ENCODE measurements around the gene TMED10. TPM values are rescaled to one million over a fixed set of nuclear protein-coding genes. Genes with fewer than 3 reads are reported as not detected.

The TMED10 gene
- total and polyA plus RNA-seq, 2 of the 13 experiments (the other 11 are each of a cell fraction or from before 2014, with no cell fraction given) = 311 to 377 TPM

GRCh38 chr14:75147423-75148071 lies 28.9 kb downstream of the TMED10 start (continued):
- TF ChIP-seq ZHX2 (IDR thresholded peaks at IDR 0.05; ENCODE audit: low read depth) = no peak
- TF ChIP-seq ZHX2 (CRISPR knock-in tag; IDR thresholded peaks at IDR 0.05; ENCODE audit: borderline replicate concordance) = no peak
- no peak for TF ChIP-seq HIC2 (CRISPR knock-in tag; IDR thresholded peaks at IDR 0.05; ENCODE audit: low read depth)
- no peak for TF ChIP-seq SRF (IDR thresholded peaks at IDR 0.05; ENCODE audit: low read depth, low read length)
- no peak for TF ChIP-seq TERF1 (CRISPR knock-in tag; IDR thresholded peaks at IDR 0.05)
- TF ChIP-seq ZNF33B (CRISPR knock-in tag; IDR thresholded peaks at IDR 0.05) = no peak
- TF ChIP-seq MXD3 (CRISPR knock-in tag; IDR thresholded peaks at IDR 0.05) = no peak
- no peak for TF ChIP-seq ZNF777 (CRISPR knock-in tag; IDR thresholded peaks at IDR 0.05)
- no peak for TF ChIP-seq SP140L (CRISPR knock-in tag; IDR thresholded peaks at IDR 0.05; ENCODE audit: borderline replicate concordance)
- TF ChIP-seq ZNF792 (CRISPR knock-in tag; IDR thresholded peaks at IDR 0.05) = peak; percentile 98
- TF ChIP-seq ETV5 (CRISPR knock-in tag; IDR thresholded peaks at IDR 0.05; ENCODE audit: borderline replicate concordance) = peak; percentile 10; the same call in 1 of the 2 replicates
- no peak for TF ChIP-seq POLR2AphosphoS5 (IDR thresholded peaks at IDR 0.05; ENCODE audit: low read depth, low read length)
- no peak for TF ChIP-seq ZNF841 (CRISPR knock-in tag; IDR thresholded peaks at IDR 0.05; ENCODE audit: borderline replicate concordance)
- 0 out of 2 replicates have a peak, but pooled peaks have one; percentile 25 for TF ChIP-seq SP4 (CRISPR knock-in tag; IDR thresholded peaks at IDR 0.05)
- TF ChIP-seq, protein P1, sequence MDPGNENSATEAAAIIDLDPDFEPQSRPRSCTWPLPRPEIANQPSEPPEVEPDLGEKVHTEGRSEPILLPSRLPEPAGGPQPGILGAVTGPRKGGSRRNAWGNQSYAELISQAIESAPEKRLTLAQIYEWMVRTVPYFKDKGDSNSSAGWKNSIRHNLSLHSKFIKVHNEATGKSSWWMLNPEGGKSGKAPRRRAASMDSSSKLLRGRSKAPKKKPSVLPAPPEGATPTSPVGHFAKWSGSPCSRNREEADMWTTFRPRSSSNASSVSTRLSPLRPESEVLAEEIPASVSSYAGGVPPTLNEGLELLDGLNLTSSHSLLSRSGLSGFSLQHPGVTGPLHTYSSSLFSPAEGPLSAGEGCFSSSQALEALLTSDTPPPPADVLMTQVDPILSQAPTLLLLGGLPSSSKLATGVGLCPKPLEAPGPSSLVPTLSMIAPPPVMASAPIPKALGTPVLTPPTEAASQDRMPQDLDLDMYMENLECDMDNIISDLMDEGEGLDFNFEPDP (CRISPR knock-in tag; conservative IDR thresholded peaks at IDR 0.05) = no peak
- peak; percentile 35; the same call in 1 of the 2 replicates for TF ChIP-seq ZFX (CRISPR knock-in tag; IDR thresholded peaks at IDR 0.05; ENCODE audit: low read depth)
- TF ChIP-seq CENPX (CRISPR knock-in tag; IDR thresholded peaks at IDR 0.05) = no peak
- no peak for TF ChIP-seq ZFAT (CRISPR knock-in tag; conservative IDR thresholded peaks at IDR 0.05)
- TF ChIP-seq ZNF781 (CRISPR knock-in tag; IDR thresholded peaks at IDR 0.05; ENCODE audit: borderline replicate concordance, not compliant biosample characterization) = no peak
- TF ChIP-seq ZNF543 (CRISPR knock-in tag; IDR thresholded peaks at IDR 0.05) = no peak
